KMS-11 (cell line): ENCODE data around the gene C19orf67.

Experiments used
- H2AFZ ChIP-seq: fragments of 200-600 bp; sonication (generic); 2 replicates; pipeline ENCODE4 v1.6.1; 2016; ENCODE audit warnings: antibody characterized with exemption, mixed run types, low read depth
- H3K27ac ChIP-seq: fragments of 200-600 bp; sonication (generic); 2 replicates; pipeline ENCODE4 v1.6.1; 2016; ENCODE audit warnings: mild to moderate bottlenecking, mixed run types
- H3K27me3 ChIP-seq: fragments of 200-600 bp; sonication (generic); 2 replicates; pipeline ENCODE4 v1.6.1; 2017; ENCODE audit warnings: mild to moderate bottlenecking, low read depth, mixed run types, moderate library complexity; ENCODE audit not compliant: insufficient read depth
- H3K36me3 ChIP-seq: fragments of 200-600 bp; sonication (generic); 2 replicates; pipeline ENCODE4 v1.6.1; 2017; ENCODE audit warnings: mild to moderate bottlenecking, mixed run types; ENCODE audit not compliant: insufficient read depth
- H3K4me1 ChIP-seq: fragments of 200-600 bp; sonication (generic); 2 replicates; pipeline ENCODE4 v1.6.1; 2016; ENCODE audit warnings: mild to moderate bottlenecking, low read depth, mixed run types; ENCODE audit not compliant: poor library complexity, severe bottlenecking
- H3K4me2 ChIP-seq: fragments of 200-600 bp; sonication (generic); 2 replicates; pipeline ENCODE4 v1.7.0; 2016; ENCODE audit warnings: mild to moderate bottlenecking, mixed run types
- H3K4me3 ChIP-seq: fragments of 200-600 bp; sonication (generic); IDR thresholded peaks from 2 replicates; pipeline ENCODE4 v1.6.1; 2017; ENCODE audit warnings: low read depth, low read length, mixed read lengths; ENCODE audit not compliant: insufficient read depth
- H3K79me2 ChIP-seq: fragments of 200-600 bp; sonication (generic); 2 replicates; pipeline ENCODE4 v1.6.1; 2016; ENCODE audit warnings: low read depth, mixed run types; ENCODE audit not compliant: insufficient read depth
- H3K9ac ChIP-seq: fragments of 200-600 bp; sonication (generic); 2 replicates; pipeline ENCODE4 v1.6.1; 2016; ENCODE audit warnings: mild to moderate bottlenecking, mixed run types
- H4K20me1 ChIP-seq: fragments of 200-600 bp; sonication (generic); 2 replicates; pipeline ENCODE4 v1.6.1; 2016; ENCODE audit warnings: mild to moderate bottlenecking, mixed run types; ENCODE audit not compliant: insufficient read depth
- CTCF ChIP-seq: fragments of 200-600 bp; sonication (generic); conservative IDR thresholded peaks from 2 replicates; pipeline ENCODE4 v1.6.1; 2017; ENCODE audit warnings: low read depth, mild to moderate bottlenecking, antibody characterized with exemption, low read length, moderate library complexity, mixed read lengths

C19orf67 gene

GRCh38 chr19:14102756-14103155 lies 17.2 kb upstream of the C19orf67 start:
- H3K27ac ChIP-seq = peak overlapping the region; percentile 53
- peak overlapping the region; percentile 40 for H3K4me2 ChIP-seq
- H3K4me1 ChIP-seq = peaks cover 57% of the 10 kb centered on the region
- H4K20me1 ChIP-seq = no peaks in the 10 kb centered on the region
- no peaks in the 10 kb centered on the region for H3K27me3 ChIP-seq
- no peaks in the 10 kb centered on the region for H3K79me2 ChIP-seq
- peak overlapping the region; percentile 29; the same call in 1 of the 2 replicates for H3K9ac ChIP-seq
- no peaks in the 10 kb centered on the region for H3K36me3 ChIP-seq
- no peak for TF ChIP-seq CTCF
- H2AFZ ChIP-seq = peak overlapping the region; percentile 21; the same call in 1 of the 2 replicates
- no peak overlapping the region for H3K4me3 ChIP-seq

- Histone ChIP-seq H3K4me3 (no peak overlapping the region), H4K20me1 (no peaks in the 10 kb centered on the region), H3K4me1 (peaks cover 57% of the 10 kb centered on the region), H3K27me3 (no peaks in the 10 kb centered on the region), H2AFZ (peak overlapping the region; percentile 21), H3K4me2 (peak overlapping the region; percentile 40), H3K79me2 (no peaks in the 10 kb centered on the region), H3K36me3 (no peaks in the 10 kb centered on the region), H3K27ac (peak overlapping the region; percentile 53), H3K9ac (peak overlapping the region; percentile 4; the same call in 1 of the 2 replicates)
- no peak for TF ChIP-seq CTCF
Observed at GRCh38 chr19:14102102-14102696, 16.6 kb upstream of the C19orf67 start.

GRCh38 chr19:14101003-14101545 lies 15.5 kb upstream of the C19orf67 start:
- no peak for TF ChIP-seq CTCF
- Histone ChIP-seq H3K79me2 (no peaks in the 10 kb centered on the region), H3K4me2 (no peak overlapping the region), H2AFZ (no peak overlapping the region), H4K20me1 (no peaks in the 10 kb centered on the region), H3K27me3 (no peaks in the 10 kb centered on the region), H3K4me1 (peaks cover 57% of the 10 kb centered on the region), H3K4me3 (no peak overlapping the region), H3K9ac (no peak overlapping the region), H3K27ac (no peak overlapping the region; the same call in 1 of the 2 replicates), H3K36me3 (no peaks in the 10 kb centered on the region)

GRCh38 chr19:14097532-14098151 lies 12.1 kb upstream of the C19orf67 start:
- no peaks in the 10 kb centered on the region for H3K36me3 ChIP-seq
- peaks cover 28% of the 10 kb centered on the region for H3K4me1 ChIP-seq
- H3K79me2 ChIP-seq = no peaks in the 10 kb centered on the region
- H2AFZ ChIP-seq = no peak overlapping the region
- no peaks in the 10 kb centered on the region for H4K20me1 ChIP-seq
- H3K27me3 ChIP-seq = no peaks in the 10 kb centered on the region
- no peak for TF ChIP-seq CTCF
- no peak overlapping the region for H3K27ac ChIP-seq
- H3K9ac ChIP-seq = no peak overlapping the region
- H3K4me2 ChIP-seq = no peak overlapping the region
- no peak overlapping the region for H3K4me3 ChIP-seq
